Right lobe of liver (tissue), 6 donors: ENCODE data around the gene HS3ST3B1. TPM values are rescaled to one million over a fixed set of nuclear protein-coding genes. Genes with fewer than 3 reads are reported as not detected.

Experiments used
- ATAC-seq, 4 donors: fragments of 200-7000 bp; cut with Tn5 transposase; one replicate each; pipeline ENCODE4 v1.9.1; 2020; ENCODE audit warnings: mild to moderate bottlenecking in 4 of 4, moderate library complexity in 4 of 4
- DNase-seq, 3 donors: peaks; one replicate each; pipeline ENCODE4 v3.0.0-alpha.2; 2020
- H3K27ac ChIP-seq, 3 donors: fragments of 200-600 bp; one replicate each; pipeline ENCODE4 v1.8.0; 2022
- H3K27me3 ChIP-seq, 2 donors: fragments of 200-600 bp; one replicate each; pipeline ENCODE4 v1.8.0; 2022
- H3K36me3 ChIP-seq, 4 donors: fragments of 200-600 bp; sonication (generic) in 1 of 4; one replicate each; pipeline versions ENCODE4 v1.5.1 to v1.8.0; 2017 to 2022; ENCODE audit warnings: control low read depth in 1 of 4
- H3K4me1 ChIP-seq, 4 donors: fragments of 200-600 bp; sonication (generic) in 1 of 4; one replicate each; pipeline versions ENCODE4 v1.5.1 to v1.8.0; 2017 to 2022; ENCODE audit warnings: control low read depth in 1 of 4
- H3K4me3 ChIP-seq, 3 donors: fragments of 200-600 bp; one replicate each; pipeline ENCODE4 v1.8.0; 2022
- H3K9me3 ChIP-seq, 4 donors: fragments of 200-600 bp; sonication (generic) in 1 of 4; one replicate each; pipeline versions ENCODE4 v1.5.1 to v1.8.0; 2017 to 2022; ENCODE audit warnings: control low read depth in 1 of 4
- CTCF ChIP-seq, 4 donors: fragments of 200-600 bp in 3 of 4; fragments of 450-650 bp in 1 of 4; IDR thresholded peaks; one replicate each; pipeline versions ENCODE4 v1.5.1 to v1.8.0; 2016 to 2022; ENCODE audit warnings: antibody characterized with exemption in 4 of 4, mild to moderate bottlenecking in 2 of 4
- POLR2A ChIP-seq: fragments of 450-650 bp; IDR thresholded peaks from one replicate; pipeline ENCODE4 v1.6.1; 2017; ENCODE audit warnings: antibody characterized with exemption, mild to moderate bottlenecking
- WGBS: methylation state at CpG from one replicate; pipeline ENCODE4 v1.1.6; 2018; ENCODE audit warnings: low coverage, low lambda C conversion rate; ENCODE audit not compliant: insufficient coverage; ENCODE audit errors: missing lambda C conversion rate; 5-methylcytosine and 5-hydroxymethylcytosine counted together
- intact Hi-C, 2 donors: fragments of 100-400 bp; cut with DNase I; formaldehyde crosslinking; loops; one replicate each; pipeline versions ENCODE4 v1.11.2 to v1.14.1; 2022
- total RNA-seq, 6 experiments: library from RNA; depleted of rRNA in 2 of 6; stranded (reverse); fragments of >200 nt in 2 of 6; fragmentation: NEBNext Ultra II Directional in 3 of 6; extraction: Animal tissue kit (Norgen Biotek cat#: 25700) in 3 of 6; gene quantifications; one replicate each; pipeline versions ENCODE4 v1.1.0 to v1.2.4, GENCODE V29; 2016 to 2023
- donor health status: DM: no; HTN: yes; CAD: no.
- donor health status: DM: no; HTN: no; CAD: no.
- donor health status: DM: no; HTN: no; CAD: no.
- donor health status: DM: no; HTN: yes; CAD: no.
- donor health status: DM: no; HTN: yes; CAD: no.

The HS3ST3B1 gene
- total RNA-seq, 6 experiments from 2014 or later: 22.5 to 36.6 (median 28.2) TPM

DNA sequence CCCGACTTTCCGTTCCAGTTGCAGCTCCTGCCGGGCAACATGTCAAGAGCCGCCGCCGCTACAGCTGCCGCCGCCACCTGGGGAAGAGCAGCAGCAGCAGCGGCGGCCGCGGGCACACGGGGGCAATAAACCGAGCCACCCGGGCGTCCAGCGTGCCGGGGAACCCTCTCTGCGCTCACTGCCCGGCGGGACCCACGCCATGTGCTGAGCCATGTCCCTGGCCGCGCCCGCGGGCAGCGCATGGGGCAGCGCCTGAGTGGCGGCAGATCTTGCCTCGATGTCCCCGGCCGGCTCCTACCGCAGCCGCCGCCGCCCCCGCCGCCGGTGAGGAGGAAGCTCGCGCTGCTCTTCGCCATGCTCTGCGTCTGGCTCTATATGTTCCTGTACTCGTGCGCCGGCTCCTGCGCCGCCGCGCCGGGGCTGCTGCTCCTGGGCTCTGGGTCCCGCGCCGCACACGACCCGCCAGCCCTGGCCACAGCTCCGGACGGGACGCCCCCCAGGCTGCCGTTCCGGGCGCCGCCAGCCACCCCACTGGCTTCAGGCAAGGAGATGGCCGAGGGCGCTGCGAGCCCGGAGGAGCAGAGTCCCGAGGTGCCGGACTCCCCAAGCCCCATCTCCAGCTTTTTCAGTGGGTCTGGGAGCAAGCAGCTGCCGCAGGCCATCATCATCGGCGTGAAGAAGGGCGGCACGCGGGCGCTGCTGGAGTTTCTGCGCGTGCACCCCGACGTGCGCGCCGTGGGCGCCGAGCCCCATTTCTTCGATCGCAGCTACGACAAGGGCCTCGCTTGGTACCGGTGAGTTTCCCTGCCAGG, 604 bp downstream of the HS3ST3B1 start:
- H3K9me3 ChIP-seq: no peaks in the 10 kb centered on the region
- peak overlapping the region; percentile 89 to 94 (median 93) for H3K27ac ChIP-seq
- DNase-seq: peak in 2 of 3 donors; percentile 67 to 68
- no peaks in the 10 kb centered on the region for H3K36me3 ChIP-seq
- no peaks in the 10 kb centered on the region for H3K27me3 ChIP-seq
- H3K4me3 ChIP-seq: peak overlapping the region; percentile 68 to 89 (median 86)
- H3K4me1 ChIP-seq: peaks cover 0 to 25% (median 7%) of the 10 kb centered on the region in 4 donors
- peak in 2 of 4 donors; percentile 1 to 4 for ATAC-seq
- intact Hi-C loops: no loop called here
- no peak for TF ChIP-seq CTCF (IDR thresholded peaks at IDR 0.05)
- TF ChIP-seq POLR2A: no peak
- WGBS: no CpG with 5 or more reads among the region's 90 CpGs

DNA sequence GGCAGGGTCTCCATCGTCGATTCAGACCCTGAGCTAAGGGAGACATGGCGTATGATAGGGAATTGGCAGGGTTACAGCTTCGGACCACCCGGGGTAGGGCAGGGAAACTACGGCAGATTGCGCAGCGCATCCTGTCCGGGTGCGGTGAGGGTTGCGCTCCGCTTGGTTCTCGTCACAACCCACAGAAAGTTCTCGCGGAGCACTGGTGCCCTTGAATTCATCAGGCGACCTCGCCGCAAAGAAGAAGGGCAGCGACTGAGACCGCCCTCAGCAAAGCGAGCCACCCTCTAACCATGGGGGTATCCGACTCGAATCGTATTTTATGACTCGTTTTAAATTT, 1.2 kb downstream of the HS3ST3B1 start:
- intact Hi-C loops: no loop called here
- peaks cover 0 to 26% (median 7%) of the 10 kb centered on the region in 4 donors for H3K4me1 ChIP-seq
- no peaks in the 10 kb centered on the region for H3K27me3 ChIP-seq
- peak overlapping the region; percentile 68 to 89 (median 86) for H3K4me3 ChIP-seq
- WGBS: 0% methylated on average over 5 of the region's 25 CpGs
- no peaks in the 10 kb centered on the region for H3K9me3 ChIP-seq
- H3K36me3 ChIP-seq: no peaks in the 10 kb centered on the region
- peak overlapping the region; percentile 89 to 94 (median 93) for H3K27ac ChIP-seq
- no peak for TF ChIP-seq CTCF (IDR thresholded peaks at IDR 0.05)
- no peak for TF ChIP-seq POLR2A
- peak in 2 of 3 donors; percentile 66 for DNase-seq
- no peak for ATAC-seq

DNA sequence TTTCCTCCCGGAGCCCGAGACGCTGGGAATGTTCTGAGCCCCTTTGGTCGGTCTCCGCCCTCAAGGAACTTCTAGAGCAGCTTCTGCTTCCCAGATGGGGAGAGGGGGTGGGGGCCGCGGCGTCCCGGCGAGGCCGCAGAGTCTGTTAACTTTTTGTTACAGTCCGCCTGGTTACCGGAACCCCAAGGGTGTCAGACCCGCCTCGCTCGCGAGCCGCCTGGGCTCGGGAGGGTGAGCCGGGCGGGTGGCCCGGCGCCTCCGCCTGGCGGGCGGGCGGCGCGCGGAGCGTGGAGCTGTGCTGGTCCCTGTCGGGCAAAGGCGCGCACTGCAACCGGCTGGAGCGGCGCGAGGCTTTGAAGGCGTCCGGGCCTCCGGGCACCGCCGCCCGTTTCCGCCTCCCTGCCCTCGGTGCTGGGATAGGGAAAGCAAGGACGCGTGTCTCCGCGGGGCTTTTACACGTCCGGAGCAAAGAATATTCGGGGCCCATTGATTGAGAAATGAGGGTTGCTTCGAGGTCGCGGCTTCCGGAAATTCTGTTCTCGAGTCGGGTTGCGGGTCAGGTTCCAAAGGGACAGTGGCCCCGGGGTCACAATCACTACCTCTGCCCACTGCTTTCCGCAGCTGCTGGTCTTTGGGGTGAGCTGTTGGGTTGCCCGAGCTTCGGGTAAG, 1.7 kb downstream of the HS3ST3B1 start:
- DNase-seq: peak; percentile 88 to 91 (median 90)
- Histone ChIP-seq H3K4me3 (peak overlapping the region; percentile 68 to 89 (median 86)), H3K9me3 (no peaks in the 10 kb centered on the region), H3K27me3 (no peaks in the 10 kb centered on the region), H3K36me3 (no peaks in the 10 kb centered on the region), H3K27ac (peak overlapping the region; percentile 89 to 94 (median 93)), H3K4me1 (peaks cover 0 to 25% (median 8%) of the 10 kb centered on the region in 4 donors)
- 0% methylated on average over 27 of the region's 64 CpGs for WGBS
- TF ChIP-seq POLR2A: peak; percentile 60
- TF ChIP-seq CTCF (IDR thresholded peaks at IDR 0.05): peak; percentile 72 to 96 (median 82)
- intact Hi-C loops: no loop called here
- ATAC-seq: peak; percentile 48 to 60 (median 58)

DNA sequence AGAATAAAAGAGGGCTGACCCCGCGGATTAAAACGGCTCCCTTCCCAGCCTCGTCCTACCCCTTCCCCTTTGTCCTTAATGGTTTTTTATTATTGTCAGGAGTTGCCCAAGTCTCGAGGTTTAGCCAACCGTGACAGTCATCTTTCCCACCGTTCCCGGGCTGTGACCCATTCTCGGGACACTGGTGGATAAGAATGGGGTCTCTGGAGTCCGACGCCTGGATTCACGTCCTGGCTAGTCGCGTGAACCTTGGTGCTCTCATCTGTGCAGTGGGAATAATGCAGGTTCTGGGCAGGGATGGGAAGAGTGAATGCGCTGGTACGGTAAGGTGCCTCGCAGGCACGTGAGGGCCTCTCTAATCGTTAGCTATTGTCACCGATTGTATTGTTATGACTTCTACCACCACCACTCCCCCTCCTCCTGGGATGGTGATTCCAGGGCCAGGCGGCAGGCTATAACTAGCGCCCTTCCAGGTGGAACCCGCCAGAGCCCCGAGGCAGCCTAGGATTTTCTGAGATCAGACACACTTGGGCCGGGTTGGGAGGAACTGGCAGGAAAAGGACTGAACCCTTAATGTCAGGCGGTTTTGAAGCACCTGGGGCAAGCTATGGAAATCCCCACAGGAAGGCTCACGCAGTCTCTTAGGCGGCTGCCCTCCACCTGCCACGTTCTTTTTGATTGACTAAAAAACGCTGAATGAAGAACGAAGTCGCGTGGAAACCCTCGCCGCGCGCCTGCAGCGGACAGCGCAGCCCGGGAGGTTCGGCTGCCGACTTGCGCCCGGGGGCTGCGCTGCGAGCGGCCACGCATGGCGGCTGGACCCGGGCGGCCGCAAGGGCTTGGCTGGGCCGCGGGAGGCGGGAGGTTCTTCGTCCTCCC, 2.7 kb downstream of the HS3ST3B1 start:
- DNase-seq: peak in 1 of 3 donors; percentile 33

More for the DNA sequence above, 2.7 kb downstream of the HS3ST3B1 start:
- under 1% methylated on average over 21 of the region's 56 CpGs for WGBS
- peak overlapping the region; percentile 89 to 94 (median 93) for H3K27ac ChIP-seq
- intact Hi-C loops: no loop called here
- no peaks in the 10 kb centered on the region for H3K36me3 ChIP-seq
- TF ChIP-seq CTCF (IDR thresholded peaks at IDR 0.05): no peak
- no peak for TF ChIP-seq POLR2A
- no peaks in the 10 kb centered on the region for H3K27me3 ChIP-seq
- peaks cover 0 to 25% (median 12%) of the 10 kb centered on the region in 4 donors for H3K4me1 ChIP-seq
- ATAC-seq: no peak
- no peaks in the 10 kb centered on the region for H3K9me3 ChIP-seq
- H3K4me3 ChIP-seq: peak overlapping the region; percentile 68 to 89 (median 86)
